MG63 (cell line): Measurements from ENCODE around the gene C2orf49. TPM values are rescaled to one million over a fixed set of nuclear protein-coding genes. Genes with fewer than 3 reads are reported as not detected.

Experiments used
- DNase-seq: peaks from one replicate; pipeline ENCODE4 v3.0.0-alpha.2; 2020
- H3K27me3 ChIP-seq: fragments of 250-450 bp; sonication (Bioruptor Pico); 2 replicates; pipeline ENCODE4 v1.5.1; 2020; ENCODE audit warnings: mild to moderate bottlenecking, moderate library complexity
- H3K36me3 ChIP-seq: fragments of 250-450 bp; sonication (Bioruptor Pico); 2 replicates; pipeline ENCODE4 v1.5.1; 2020; ENCODE audit warnings: mild to moderate bottlenecking, moderate library complexity
- H3K4me3 ChIP-seq: fragments of 250-450 bp; sonication (Bioruptor Pico); 2 replicates; pipeline ENCODE4 v1.5.1; 2020; ENCODE audit warnings: mild to moderate bottlenecking, moderate library complexity
- H3K9me3 ChIP-seq: fragments of 250-450 bp; sonication (Bioruptor Pico); 2 replicates; pipeline ENCODE4 v1.5.1; 2020; ENCODE audit warnings: mild to moderate bottlenecking, moderate library complexity
- total RNA-seq: library from RNA; depleted of rRNA; stranded (reverse); fragments of >200 nt; shearing (Covaris generic); gene quantifications from 2 replicates; pipeline ENCODE4 v1.2.3, GENCODE V29; 2014; ENCODE audit warnings: low replicate concordance

The C2orf49 gene
- total RNA-seq, 1 experiment from 2014 or later, result 16.7 TPM

- no peak overlapping the region for H3K4me3 ChIP-seq
- H3K9me3 ChIP-seq, result no peaks in the 10 kb centered on the region
- no peak for DNase-seq
- peaks cover 10% of the 10 kb centered on the region for H3K36me3 ChIP-seq
- H3K27me3 ChIP-seq, result no peaks in the 10 kb centered on the region
Observed at GRCh38 chr2:105330681-105331375, 6.5 kb upstream of the C2orf49 start.

GRCh38 chr2:105334211-105334610, 3.1 kb upstream of the C2orf49 start:
- peaks cover 17% of the 10 kb centered on the region for H3K36me3 ChIP-seq
- no peaks in the 10 kb centered on the region for H3K9me3 ChIP-seq
- no peaks in the 10 kb centered on the region for H3K27me3 ChIP-seq
- no peak overlapping the region for H3K4me3 ChIP-seq
- DNase-seq, result no peak

- Histone ChIP-seq H3K9me3 (no peaks in the 10 kb centered on the region), H3K36me3 (peaks cover 29% of the 10 kb centered on the region), H3K4me3 (no peak overlapping the region), H3K27me3 (no peaks in the 10 kb centered on the region)
- no peak for DNase-seq
Observed at GRCh38 chr2:105335469-105335868, 1.9 kb upstream of the C2orf49 start.

GRCh38 chr2:105336786-105337121, 586 bp upstream of the C2orf49 start:
- H3K9me3 ChIP-seq, result no peaks in the 10 kb centered on the region
- H3K36me3 ChIP-seq, result peaks cover 42% of the 10 kb centered on the region
- no peak for DNase-seq
- H3K27me3 ChIP-seq, result no peaks in the 10 kb centered on the region
- H3K4me3 ChIP-seq, result peak overlapping the region; percentile 95

- Histone ChIP-seq H3K9me3 (no peaks in the 10 kb centered on the region), H3K36me3 (peaks cover 54% of the 10 kb centered on the region), H3K27me3 (no peaks in the 10 kb centered on the region), H3K4me3 (peak overlapping the region; percentile 95)
- no peak for DNase-seq
Observed at GRCh38 chr2:105338020-105338385, 663 bp downstream of the C2orf49 start.

GRCh38 chr2:105339414-105339813, 2.1 kb downstream of the C2orf49 start:
- Histone ChIP-seq H3K36me3 (peaks cover 60% of the 10 kb centered on the region), H3K4me3 (peak overlapping the region; percentile 95)

GRCh38 chr2:105344704-105345345, 7.5 kb downstream of the C2orf49 start:
- peaks cover 74% of the 10 kb centered on the region for H3K36me3 ChIP-seq
- no peaks in the 10 kb centered on the region for H3K9me3 ChIP-seq
- no peak for DNase-seq

More at GRCh38 chr2:105339414-105339813, 2.1 kb downstream of the C2orf49 start:
- Histone ChIP-seq H3K27me3 (no peaks in the 10 kb centered on the region), H3K9me3 (no peaks in the 10 kb centered on the region)
- no peak for DNase-seq

GRCh38 chr2:105357122-105357521, 19.8 kb downstream of the C2orf49 start:
- H3K27me3 ChIP-seq, result no peaks in the 10 kb centered on the region
- peaks cover 3% of the 10 kb centered on the region; the same call in 1 of the 2 replicates for H3K9me3 ChIP-seq
- peaks cover 62% of the 10 kb centered on the region for H3K36me3 ChIP-seq
- H3K4me3 ChIP-seq, result no peak overlapping the region
- DNase-seq, result no peak

More at GRCh38 chr2:105344704-105345345, 7.5 kb downstream of the C2orf49 start:
- Histone ChIP-seq H3K4me3 (no peak overlapping the region), H3K27me3 (no peaks in the 10 kb centered on the region)

- Histone ChIP-seq H3K27me3 (no peaks in the 10 kb centered on the region), H3K4me3 (no peak overlapping the region), H3K36me3 (peaks cover 74% of the 10 kb centered on the region), H3K9me3 (peaks cover 3% of the 10 kb centered on the region; the same call in 1 of the 2 replicates)
- DNase-seq, result no peak
Observed at GRCh38 chr2:105358593-105358992, 21.3 kb downstream of the C2orf49 start.

GRCh38 chr2:105361102-105361889, 24.0 kb downstream of the C2orf49 start:
- Histone ChIP-seq H3K36me3 (peaks cover 93% of the 10 kb centered on the region), H3K4me3 (no peak overlapping the region), H3K9me3 (peaks cover 3% of the 10 kb centered on the region; the same call in 1 of the 2 replicates), H3K27me3 (no peaks in the 10 kb centered on the region)
- DNase-seq, result no peak

GRCh38 chr2:105362862-105363591, 25.7 kb downstream of the C2orf49 start:
- Histone ChIP-seq H3K9me3 (no peaks in the 10 kb centered on the region), H3K36me3 (peaks cover 98% of the 10 kb centered on the region), H3K4me3 (no peak overlapping the region), H3K27me3 (no peaks in the 10 kb centered on the region)
- no peak for DNase-seq

GRCh38 chr2:105364436-105365139, 27.2 kb downstream of the C2orf49 start:
- peaks cover 98% of the 10 kb centered on the region for H3K36me3 ChIP-seq
- no peak overlapping the region for H3K4me3 ChIP-seq
- H3K9me3 ChIP-seq, result no peaks in the 10 kb centered on the region
- no peaks in the 10 kb centered on the region for H3K27me3 ChIP-seq
- no peak for DNase-seq

GRCh38 chr2:105365206-105365605, 27.9 kb downstream of the C2orf49 start:
- no peak for DNase-seq
- Histone ChIP-seq H3K9me3 (no peaks in the 10 kb centered on the region), H3K27me3 (no peaks in the 10 kb centered on the region)

GRCh38 chr2:105368759-105369408, 31.5 kb downstream of the C2orf49 start:
- H3K27me3 ChIP-seq, result no peaks in the 10 kb centered on the region
- no peak for DNase-seq
- H3K36me3 ChIP-seq, result peaks cover 100% of the 10 kb centered on the region

More at GRCh38 chr2:105365206-105365605, 27.9 kb downstream of the C2orf49 start:
- H3K36me3 ChIP-seq, result peaks cover 99% of the 10 kb centered on the region
- H3K4me3 ChIP-seq, result no peak overlapping the region

GRCh38 chr2:105369777-105370690, 32.7 kb downstream of the C2orf49 start:
- Histone ChIP-seq H3K4me3 (no peak overlapping the region), H3K36me3 (peaks cover 100% of the 10 kb centered on the region), H3K9me3 (no peaks in the 10 kb centered on the region), H3K27me3 (no peaks in the 10 kb centered on the region)
- peak; percentile 59 for DNase-seq

More at GRCh38 chr2:105368759-105369408, 31.5 kb downstream of the C2orf49 start:
- H3K9me3 ChIP-seq, result no peaks in the 10 kb centered on the region
- H3K4me3 ChIP-seq, result no peak overlapping the region
